HG02885 (cell line): ENCODE data around the gene HGS.
"Not testable (repeated sequence)": the region's sequence is repeated elsewhere in the genome, so short reads cannot be mapped to it uniquely, and the experiment has no call there.

Experiments used
- ATAC-seq: cut with Tn5 transposase; IDR thresholded peaks from one replicate; pipeline ENCODE4 v1.9.1; 2021; ENCODE audit warnings: mild to moderate bottlenecking; ENCODE audit not compliant: unreplicated experiment, poor library complexity

Gene HGS

GRCh38 chr17:81655378-81656117 lies 28.3 kb upstream of the HGS start:
- no peak for ATAC-seq

GRCh38 chr17:81656118-81656743 lies 27.6 kb upstream of the HGS start, which contains the start of gene PDE6G:
Gene PDE6G, minus strand, starts transcription at chr17:81656542. Its CDS starts 3,237 bp downstream, at chr17:81653305.
- no peak for ATAC-seq

- ATAC-seq, result no peak
Measured at GRCh38 chr17:81656835-81657234, 27.0 kb upstream of the HGS start.

- no peak for ATAC-seq
Measured at GRCh38 chr17:81659038-81659437, 24.8 kb upstream of the HGS start.

GRCh38 chr17:81660441-81660840 lies 23.4 kb upstream of the HGS start:
- no peak for ATAC-seq

- no peak for ATAC-seq
Measured at GRCh38 chr17:81662002-81662401, 21.8 kb upstream of the HGS start.

- no peak for ATAC-seq
Measured at GRCh38 chr17:81664051-81664470, 19.8 kb upstream of the HGS start.

- ATAC-seq, result no peak
Measured at GRCh38 chr17:81665205-81666091, 18.4 kb upstream of the HGS start.

GRCh38 chr17:81666092-81666341 lies 17.8 kb upstream of the HGS start:
- no peak for ATAC-seq

GRCh38 chr17:81666342-81667191 lies 17.2 kb upstream of the HGS start, which contains the start of the genes CCDC137 and OXLD1:
Gene CCDC137, plus strand, starts transcription at chr17:81666737. Its CDS starts 30 bp downstream, at chr17:81666767.
Gene OXLD1, minus strand, starts transcription at chr17:81666605. Its CDS starts 28 bp downstream, at chr17:81666577.
- ATAC-seq, result peak; percentile 93

GRCh38 chr17:81667754-81668153 lies 16.1 kb upstream of the HGS start:
- ATAC-seq, result no peak

- ATAC-seq, result no peak
Measured at GRCh38 chr17:81672504-81672903, 11.3 kb upstream of the HGS start.

GRCh38 chr17:81672954-81673353 lies 10.9 kb upstream of the HGS start:
- no peak for ATAC-seq

GRCh38 chr17:81673561-81674258 lies 10.1 kb upstream of the HGS start:
- ATAC-seq, result no peak

- ATAC-seq, result not testable (repeated sequence)
Measured at GRCh38 chr17:81675515-81676221, 8.1 kb upstream of the HGS start.

- no peak for ATAC-seq
Measured at GRCh38 chr17:81676906-81677305, 6.9 kb upstream of the HGS start.

- ATAC-seq, result no peak
Measured at GRCh38 chr17:81680150-81680549, 3.7 kb upstream of the HGS start.

GRCh38 chr17:81681672-81682071 lies 2.1 kb upstream of the HGS start:
- ATAC-seq, result no peak
